Activated T-cell treated with anti-CD3 and anti-CD28 coated beads for 4 hours (primary cell): ENCODE measurements around the gene TLK1.
"Not testable (repeated sequence)": the region's sequence is repeated elsewhere in the genome, so short reads cannot be mapped to it uniquely, and the experiment has no call there.

ENCODE experiments used
- DNase-seq: peaks from one replicate; pipeline ENCODE4 v3.0.0-alpha.2; 2020

The TLK1 gene

GRCh38 chr2:171169333-171169732, 8.6 kb upstream of the TLK1 start:
- DNase-seq = no peak

- DNase-seq = no peak
Observed at GRCh38 chr2:171167352-171167997, 6.8 kb upstream of the TLK1 start.

GRCh38 chr2:171166328-171166983, 5.8 kb upstream of the TLK1 start:
- DNase-seq = no peak

- no peak for DNase-seq
Observed at GRCh38 chr2:171165967-171166327, 5.3 kb upstream of the TLK1 start.

- DNase-seq = no peak
Observed at GRCh38 chr2:171163261-171163660, 2.6 kb upstream of the TLK1 start.

GRCh38 chr2:171162522-171163197, 2.0 kb upstream of the TLK1 start:
- not testable (repeated sequence) for DNase-seq

GRCh38 chr2:171160956-171161740, 455 bp upstream of the TLK1 start:
- DNase-seq = peak; percentile 29

GRCh38 chr2:171159372-171160118, 1.1 kb downstream of the TLK1 start:
- peak; percentile 32 for DNase-seq

GRCh38 chr2:171158790-171159371, 1.8 kb downstream of the TLK1 start:
- no peak for DNase-seq

- DNase-seq = no peak
Observed at GRCh38 chr2:171158036-171158789, 2.5 kb downstream of the TLK1 start.

GRCh38 chr2:171157109-171157500, 3.6 kb downstream of the TLK1 start:
- DNase-seq = no peak

- DNase-seq = no peak
Observed at GRCh38 chr2:171154348-171154747, 6.3 kb downstream of the TLK1 start.

- no peak for DNase-seq
Observed at GRCh38 chr2:171150694-171151285, 9.9 kb downstream of the TLK1 start.

- no peak for DNase-seq
Observed at GRCh38 chr2:171149986-171150693, 10.6 kb downstream of the TLK1 start.

- no peak for DNase-seq
Observed at GRCh38 chr2:171149171-171149938, 11.3 kb downstream of the TLK1 start.

GRCh38 chr2:171147081-171147480, 13.6 kb downstream of the TLK1 start:
- DNase-seq = no peak

GRCh38 chr2:171146633-171147032, 14.1 kb downstream of the TLK1 start:
- DNase-seq = no peak

GRCh38 chr2:171146071-171146470, 14.6 kb downstream of the TLK1 start:
- DNase-seq = no peak

GRCh38 chr2:171143670-171144062, 17.0 kb downstream of the TLK1 start:
- no peak for DNase-seq

GRCh38 chr2:171142398-171142797, 18.3 kb downstream of the TLK1 start:
- DNase-seq = no peak
